Transverse colon (tissue), 4 donors: ENCODE results near the gene HIVEP3. TPM values are rescaled to one million over a fixed set of nuclear protein-coding genes. Genes with fewer than 3 reads are reported as not detected.

Experiments used
- DNase-seq: peaks from one replicate; pipeline ENCODE4 v3.0.0-alpha.2; 2019
- H3K27ac ChIP-seq, 4 donors: fragments of 200-600 bp; sonication (generic); 2 replicates each; pipeline ENCODE4 v1.5.1; 2016 to 2018; ENCODE audit warnings: inconsistent platforms in 4 of 4
- H3K27me3 ChIP-seq: fragments of 200-600 bp; sonication (generic); 2 replicates; pipeline ENCODE4 v1.5.1; 2017; ENCODE audit warnings: inconsistent platforms
- H3K36me3 ChIP-seq, 4 donors: fragments of 200-600 bp; sonication (generic); 2 replicates each; pipeline ENCODE4 v1.5.1; 2017 to 2019; ENCODE audit warnings: inconsistent platforms in 4 of 4
- H3K4me1 ChIP-seq, 4 donors: fragments of 200-600 bp; sonication (generic); 2 replicates each; pipeline ENCODE4 v1.5.1; 2017 to 2020; ENCODE audit warnings: inconsistent platforms in 4 of 4
- H3K4me3 ChIP-seq, 4 donors: fragments of 200-600 bp; sonication (generic); 1 replicate in 1 of 4; 2 replicates in 3 of 4; pipeline versions ENCODE4 v1.5.1 to v1.6.1; 2017 to 2019; ENCODE audit warnings: inconsistent platforms in 4 of 4
- H3K9me3 ChIP-seq, 2 donors: fragments of 200-600 bp; sonication (generic); 2 replicates each; pipeline ENCODE4 v1.5.1; 2017 to 2019; ENCODE audit warnings: inconsistent platforms in 2 of 2
- CTCF ChIP-seq, 5 experiments: fragments of 200-600 bp in 3 of 5; fragments of 450-650 bp in 2 of 5; sonication (generic) in 3 of 5; IDR thresholded peaks; 1 replicate in 2 of 5; 2 replicates in 3 of 5; pipeline ENCODE4 v1.5.1; 2016 to 2017; ENCODE audit warnings: antibody characterized with exemption in 5 of 5, inconsistent platforms in 3 of 5, mild to moderate bottlenecking in 2 of 5, moderate library complexity in 1 of 5
- EP300 ChIP-seq: sonication (generic); formaldehyde crosslinking; IDR thresholded peaks from one replicate; pipeline ENCODE4 v1.6.1; 2017; ENCODE audit warnings: antibody characterized with exemption, low read depth
- POLR2A ChIP-seq: fragments of 450-650 bp; IDR thresholded peaks from one replicate; pipeline ENCODE4 v1.6.1; 2016; ENCODE audit warnings: antibody characterized with exemption, mild to moderate bottlenecking, moderate library complexity
- POLR2AphosphoS5 ChIP-seq, 3 donors: sonication (generic); formaldehyde crosslinking; IDR thresholded peaks; one replicate each; pipeline ENCODE4 v1.6.1; 2016; ENCODE audit warnings: antibody characterized with exemption in 3 of 3
- WGBS, 2 donors: methylation state at CpG; one replicate each; pipeline ENCODE4 v1.1.5; 2018; ENCODE audit warnings: low coverage in 1 of 2; 5-methylcytosine and 5-hydroxymethylcytosine counted together
- in situ Hi-C, 4 donors: fragments of 200-750 bp; cut with MboI; loops; one replicate each; pipeline versions ENCODE4 v1.15.0 to v1.15.1; 2017; ENCODE audit warnings: low sequenced_read_pairs in 3 of 4, low pct_ligation_motif_present in 1 of 4, low pct_unique_long_range_greater_than_20kb in 1 of 4
- intact Hi-C: fragments of 100-400 bp; cut with DNase I; formaldehyde crosslinking; loops from one replicate; pipeline ENCODE4 v1.15.1; 2023; ENCODE audit warnings: low total_unique reads
- total RNA-seq, 4 donors: library from RNA; depleted of rRNA; stranded (reverse); fragments of >200 nt; gene quantifications; one replicate each; pipeline ENCODE4 v1.1.0, GENCODE V29; 2016

The HIVEP3 gene
- total RNA-seq, 4 donors from 2014 or later: 3.7 to 15.0 (median 5.2) TPM

- no peak overlapping the region for H3K4me3 ChIP-seq
- peaks cover 0 to 6% (median 0%) of the 10 kb centered on the region in 4 donors for H3K4me1 ChIP-seq
- no peaks in the 10 kb centered on the region for H3K27me3 ChIP-seq
- no peak overlapping the region for H3K27ac ChIP-seq
- in situ Hi-C loops (no loop called here), intact Hi-C loops (no loop called here)
- H3K9me3 ChIP-seq: no peaks in the 10 kb centered on the region
- TF ChIP-seq EP300: no peak
- TF ChIP-seq POLR2AphosphoS5 (IDR thresholded peaks at IDR 0.05): no peak
- TF ChIP-seq CTCF (IDR thresholded peaks at IDR 0.05): no peak
- no peak for TF ChIP-seq POLR2A
- no peaks in the 10 kb centered on the region for H3K36me3 ChIP-seq
- 75 to 86% methylated on average over 1 to 2 of the region's 2 CpGs for whole genome bisulfite sequencing, 2 donors
- no peak for DNase-seq
These were observed 61.8 kb downstream of the HIVEP3 start for GRCh38 chr1:41856944-41857285.

GRCh38 chr1:41856151-41856943 lies 62.4 kb downstream of the HIVEP3 start:
- Histone ChIP-seq H3K4me3 (no peak overlapping the region), H3K9me3 (no peaks in the 10 kb centered on the region), H3K36me3 (no peaks in the 10 kb centered on the region), H3K27me3 (no peaks in the 10 kb centered on the region), H3K4me1 (peaks cover 0 to 6% (median 0%) of the 10 kb centered on the region in 4 donors), H3K27ac (no peak overlapping the region)
- no peak for DNase-seq
- TF ChIP-seq EP300 (no peak), POLR2A (no peak), POLR2AphosphoS5 (IDR thresholded peaks at IDR 0.05) (no peak), CTCF (IDR thresholded peaks at IDR 0.05) (no peak)
- intact Hi-C loops: no loop called here
- WGBS, 2 donors: 86 to 100% methylated on average over 7 to 13 of the region's 13 CpGs
- in situ Hi-C loops: no loop called here

DNA sequence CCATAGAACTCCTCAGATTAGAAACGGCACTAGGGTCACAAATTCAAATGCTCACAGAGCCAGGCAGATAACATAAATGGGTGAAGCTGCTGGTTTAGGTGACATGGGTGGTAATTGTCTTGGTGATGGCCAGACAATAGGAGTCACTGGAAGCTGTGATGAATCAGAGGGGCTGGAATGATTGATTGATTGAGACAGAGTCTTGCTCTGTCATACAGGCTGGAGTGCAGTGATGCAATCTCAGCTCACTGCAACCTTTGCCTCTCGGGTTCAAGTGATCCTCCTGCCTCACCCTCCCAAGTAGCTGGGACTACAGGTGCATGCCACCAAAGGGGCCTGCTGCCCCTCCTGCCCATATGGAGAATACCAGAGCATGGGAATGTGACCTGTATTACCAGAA lies 63.0 kb downstream of the HIVEP3 start:
- Histone ChIP-seq H3K9me3 (no peaks in the 10 kb centered on the region), H3K27ac (no peak overlapping the region), H3K4me1 (peaks cover 0 to 6% (median 0%) of the 10 kb centered on the region in 4 donors), H3K27me3 (no peaks in the 10 kb centered on the region), H3K36me3 (no peaks in the 10 kb centered on the region), H3K4me3 (no peak overlapping the region)
- intact Hi-C loops: no loop called here
- no peak for DNase-seq
- WGBS, 2 donors: 87 to 100% methylated on average over 1 to 2 of the region's 2 CpGs
- TF ChIP-seq POLR2AphosphoS5 (IDR thresholded peaks at IDR 0.05) (no peak), EP300 (no peak), CTCF (IDR thresholded peaks at IDR 0.05) (no peak), POLR2A (no peak)
- in situ Hi-C loops: no loop called here

- intact Hi-C loops (no loop called here), in situ Hi-C loops (no loop called here)
- Histone ChIP-seq H3K4me3 (no peak overlapping the region), H3K36me3 (no peaks in the 10 kb centered on the region), H3K27ac (no peak overlapping the region), H3K4me1 (peaks cover 0 to 6% (median 0%) of the 10 kb centered on the region in 4 donors), H3K27me3 (no peaks in the 10 kb centered on the region), H3K9me3 (no peaks in the 10 kb centered on the region)
- DNase-seq: no peak
- TF ChIP-seq CTCF (IDR thresholded peaks at IDR 0.05) (no peak), POLR2A (no peak), POLR2AphosphoS5 (IDR thresholded peaks at IDR 0.05) (no peak), EP300 (no peak)
- 85 to 94% methylated on average over 5 to 6 of the region's 6 CpGs for WGBS, 2 donors
These were observed 64.8 kb downstream of the HIVEP3 start for GRCh38 chr1:41853907-41854306.
